Dermis microvascular lymphatic vessel endothelial cell (primary cell): ENCODE data around the gene TMEM225. TPM values are rescaled to one million over a fixed set of nuclear protein-coding genes. Genes with fewer than 3 reads are reported as not detected.
"Not testable (repeated sequence)": the region's sequence is repeated elsewhere in the genome, so short reads cannot be mapped to it uniquely, and the experiment has no call there.

ENCODE experiments used
- DNase-seq, 2 donors: peaks; one replicate each; pipeline versions ENCODE4 v3.0.0 to v3.0.0-alpha.2; 2010; ENCODE audit warnings: low read depth in 2 of 2
- total RNA-seq: library from RNA; depleted of rRNA; stranded (reverse); fragments of >200 nt; gene quantifications from 2 replicates; pipeline ENCODE4 v1.2.1, GENCODE V29; 2014

Gene TMEM225
- total RNA-seq, result not detected in 2 replicates

GRCh38 chr11:123885570-123885969 is at the start of gene TMEM225:
Gene TMEM225, minus strand, starts transcription at chr11:123885670. Its CDS starts 245 bp downstream, at chr11:123885425.
- DNase-seq, result no peak

- DNase-seq, result no peak
These were observed 38.6 kb upstream of the TMEM225 start for GRCh38 chr11:123924027-123924426.

- no peak for DNase-seq
These were observed 35.5 kb upstream of the TMEM225 start for GRCh38 chr11:123920943-123921342.

GRCh38 chr11:123905826-123906225 is 20.4 kb upstream of the TMEM225 start:
- DNase-seq, result no peak

- DNase-seq, result no peak
These were observed 19.5 kb upstream of the TMEM225 start for GRCh38 chr11:123904932-123905331.

GRCh38 chr11:123903932-123904331 is 18.5 kb upstream of the TMEM225 start:
- DNase-seq, result no peak

- DNase-seq, result no peak
These were observed 16.4 kb upstream of the TMEM225 start, which contains the start of gene OR8D4 for GRCh38 chr11:123901867-123902266. Gene OR8D4, plus strand, starts transcription at chr11:123902167. Its CDS starts 4,265 bp downstream, at chr11:123906432.

- DNase-seq, result no peak
These were observed 14.3 kb upstream of the TMEM225 start for GRCh38 chr11:123899792-123900191.

- no peak for DNase-seq
These were observed 6.6 kb upstream of the TMEM225 start for GRCh38 chr11:123892031-123892430.

GRCh38 chr11:123880912-123881311 is 4.6 kb downstream of the TMEM225 start:
- DNase-seq, result no peak

GRCh38 chr11:123867795-123868194 is 17.7 kb downstream of the TMEM225 start:
- not testable (repeated sequence) for DNase-seq

- DNase-seq, result not testable (repeated sequence)
These were observed 20.2 kb downstream of the TMEM225 start for GRCh38 chr11:123865293-123865692.

GRCh38 chr11:123859731-123860130 is 25.7 kb downstream of the TMEM225 start:
- no peak for DNase-seq

GRCh38 chr11:123856444-123856843 is 29.0 kb downstream of the TMEM225 start:
- DNase-seq, result no peak

GRCh38 chr11:123853038-123853437 is 32.4 kb downstream of the TMEM225 start:
- DNase-seq, result no peak

- no peak for DNase-seq
These were observed 33.1 kb downstream of the TMEM225 start for GRCh38 chr11:123852321-123852720.

GRCh38 chr11:123851110-123851509 is 34.4 kb downstream of the TMEM225 start:
- no peak for DNase-seq

- DNase-seq, result peak; percentile 60 to 70
These were observed 44.3 kb downstream of the TMEM225 start for GRCh38 chr11:123841174-123841573.

GRCh38 chr11:123839131-123839530 is 46.3 kb downstream of the TMEM225 start:
- no peak for DNase-seq

GRCh38 chr11:123838659-123839058 is 46.8 kb downstream of the TMEM225 start:
- DNase-seq, result no peak

- DNase-seq, result no peak
These were observed 47.3 kb downstream of the TMEM225 start for GRCh38 chr11:123838199-123838598.

GRCh38 chr11:123833095-123833494 is 52.4 kb downstream of the TMEM225 start:
- DNase-seq, result no peak
